CD4-positive, alpha-beta T cell (primary cell): ENCODE measurements around the gene ACAD10. TPM values are rescaled to one million over a fixed set of nuclear protein-coding genes. Genes with fewer than 3 reads are reported as not detected.

Experiments
- ATAC-seq: fragments of 200-7000 bp; cut with Tn5 transposase; one replicate; pipeline ENCODE4 v1.10.0; 2022; ENCODE audit warnings: mild to moderate bottlenecking; ENCODE audit not compliant: poor library complexity
- CTCF ChIA-PET: fragments of 350-600 bp; sonication (Branson Sonifier 250); formaldehyde crosslinking; loops from one replicate; lab custom pipeline; 2021; ENCODE audit warnings: antibody characterized with exemption, inconsistent platforms; lab: Charles Lee
- POLR2A ChIA-PET: fragments of 350-600 bp; sonication (Branson Sonifier 250); formaldehyde crosslinking; loops from one replicate; lab custom pipeline; 2021; ENCODE audit warnings: antibody characterized with exemption, inconsistent platforms; lab: Charles Lee
- DNase-seq, 14 experiments: peaks; one replicate each; pipeline ENCODE4 v3.0.0-alpha.2; 2013 to 2020; ENCODE audit warnings: mixed read lengths in 2 of 14
- H3K27ac ChIP-seq, 2 donors: one replicate each; pipeline versions ENCODE4 v1.5.1 to v1.7.0; 2013; ENCODE audit warnings: low read length in 2 of 2, low read depth in 1 of 2, mild to moderate bottlenecking in 1 of 2
- H3K27me3 ChIP-seq, 2 experiments: 1 replicate in 1 of 2; 2 replicates in 1 of 2; pipeline versions ENCODE4 v1.6.1 to v1.7.0; 2013; ENCODE audit warnings: low read length in 2 of 2, control low read depth in 1 of 2, mild to moderate bottlenecking in 1 of 2, moderate library complexity in 1 of 2; ENCODE audit not compliant: insufficient read depth in 2 of 2, control insufficient read depth in 1 of 2
- H3K36me3 ChIP-seq: one replicate; pipeline ENCODE4 v1.6.1; 2013; ENCODE audit warnings: low read length, control low read depth; ENCODE audit not compliant: insufficient read depth
- H3K4me1 ChIP-seq: one replicate; pipeline ENCODE4 v1.6.1; 2013; ENCODE audit warnings: low read length, control low read depth; ENCODE audit not compliant: insufficient read depth
- H3K4me3 ChIP-seq: one replicate; pipeline ENCODE4 v1.5.1; 2013; ENCODE audit warnings: mild to moderate bottlenecking, low read length, moderate library complexity
- H3K9me3 ChIP-seq, 2 experiments: 1 replicate in 1 of 2; 2 replicates in 1 of 2; pipeline versions ENCODE4 v1.6.1 to v1.7.0; 2013; ENCODE audit warnings: low read length in 2 of 2, mild to moderate bottlenecking in 2 of 2, control low read depth in 1 of 2, moderate library complexity in 1 of 2; ENCODE audit not compliant: control insufficient read depth in 1 of 2, insufficient read depth in 1 of 2
- H3K27ac Mint-ChIP-seq: one replicate; pipeline ENCODE4 v1.8.0; 2020; ENCODE audit warnings: mixed read lengths
- H3K27me3 Mint-ChIP-seq: one replicate; pipeline ENCODE4 v1.8.0; 2021; ENCODE audit warnings: mixed read lengths
- H3K36me3 Mint-ChIP-seq: one replicate; pipeline ENCODE4 v1.8.0; 2021; ENCODE audit warnings: low read depth, mixed read lengths
- H3K4me1 Mint-ChIP-seq: one replicate; pipeline ENCODE4 v1.8.0; 2021; ENCODE audit warnings: low read depth, mixed read lengths
- H3K4me3 Mint-ChIP-seq: one replicate; pipeline ENCODE4 v1.8.0; 2020; ENCODE audit warnings: mild to moderate bottlenecking, mixed read lengths
- H3K9me3 Mint-ChIP-seq: one replicate; pipeline ENCODE4 v1.8.0; 2020; ENCODE audit warnings: mixed read lengths
- CTCF ChIP-seq: fragments of 200-600 bp; IDR thresholded peaks from one replicate; pipeline ENCODE4 v1.8.0; 2022; ENCODE audit warnings: antibody characterized with exemption, mild to moderate bottlenecking
- intact Hi-C, 2 experiments: fragments of 100-400 bp; cut with DNase I in 1 of 2; cut with micrococcal nuclease in 1 of 2; formaldehyde crosslinking; loops; one replicate each; pipeline versions ENCODE4 v1.15.1 to v1.9.0; 2023 to 2025; cut with DNase I, micrococcal nuclease
- total RNA-seq, 174 experiments: library from RNA in 2 of 174; stranded (reverse) in 2 of 174; gene quantifications; one replicate each; pipeline ENCODE4 v1.2.3 and lab custom pipeline; 2021 to 2026

ACAD10 gene
- total RNA-seq, 2 experiments from 2014 or later, result 15.8 to 17.4 TPM

- Histone ChIP-seq H3K9me3 (no peaks in the 10 kb centered on the region), H3K27ac (no peak overlapping the region), H3K27me3 (no peaks in the 10 kb centered on the region), H3K4me1 (peaks cover 8% of the 10 kb centered on the region), H3K36me3 (peaks cover 25% of the 10 kb centered on the region), H3K4me3 (no peak overlapping the region)
- no peaks in the 10 kb centered on the region for H3K9me3 Mint-ChIP-seq
- peaks cover 38% of the 10 kb centered on the region for H3K36me3 Mint-ChIP-seq
- no peak for ATAC-seq
- no peaks in the 10 kb centered on the region for H3K27me3 Mint-ChIP-seq
- CTCF ChIA-PET, result no interaction called here
- no peak for DNase-seq
- POLR2A ChIA-PET, result no interaction called here
- H3K4me1 Mint-ChIP-seq, result peaks cover 6% of the 10 kb centered on the region
- H3K4me3 Mint-ChIP-seq, result no peak overlapping the region
- intact Hi-C loops, result loop anchor here in 1 of 2 experiments (2.0 kb wide), 1 partner anchor 58 kb away; no protein-coding TSS in a partner anchor
- H3K27ac Mint-ChIP-seq, result no peak overlapping the region
- TF ChIP-seq CTCF, result no peak
Observed at GRCh38 chr12:111754671-111755070, 68.8 kb downstream of the ACAD10 start.

DNA sequence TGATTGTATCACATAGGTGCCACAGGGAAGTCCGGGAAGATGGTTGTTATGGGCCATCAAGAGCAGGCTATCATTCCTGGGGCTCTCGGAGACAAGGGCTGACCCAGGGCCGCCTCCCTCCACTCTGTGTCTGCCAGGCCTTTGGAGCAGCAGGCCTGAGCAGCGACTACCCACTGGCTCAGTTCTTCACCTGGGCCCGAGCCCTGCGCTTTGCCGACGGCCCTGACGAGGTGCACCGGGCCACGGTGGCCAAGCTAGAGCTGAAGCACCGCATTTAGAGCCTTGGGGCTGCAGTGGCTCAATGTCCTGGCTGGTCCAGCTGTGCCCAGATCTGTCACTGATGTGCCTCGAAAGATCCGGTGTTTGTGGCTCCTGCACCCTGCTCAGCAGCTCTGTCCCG lies 70.3 kb downstream of the ACAD10 start:
- Mint-ChIP-seq H3K4me1 (peaks cover 6% of the 10 kb centered on the region), H3K27ac (no peak overlapping the region), H3K36me3 (peaks cover 25% of the 10 kb centered on the region), H3K9me3 (no peaks in the 10 kb centered on the region), H3K4me3 (no peak overlapping the region), H3K27me3 (peaks cover 3% of the 10 kb centered on the region)
- intact Hi-C loops, result no loop called here
- ATAC-seq (no peak), DNase-seq (no peak)
- H3K27ac ChIP-seq, result no peak overlapping the region
- H3K4me3 ChIP-seq, result no peak overlapping the region
- H3K4me1 ChIP-seq, result peaks cover 8% of the 10 kb centered on the region
- no peaks in the 10 kb centered on the region for H3K9me3 ChIP-seq
- H3K36me3 ChIP-seq, result peaks cover 19% of the 10 kb centered on the region
- CTCF ChIA-PET, result no interaction called here
- POLR2A ChIA-PET, result no interaction called here
- TF ChIP-seq CTCF, result no peak
- no peaks in the 10 kb centered on the region for H3K27me3 ChIP-seq

GRCh38 chr12:111756681-111757080 lies 70.8 kb downstream of the ACAD10 start:
- CTCF ChIA-PET, result no interaction called here
- no peak overlapping the region for H3K27ac ChIP-seq
- H3K9me3 Mint-ChIP-seq, result no peaks in the 10 kb centered on the region

More at GRCh38 chr12:111756681-111757080, 70.8 kb downstream of the ACAD10 start:
- peaks cover 4% of the 10 kb centered on the region for H3K27me3 Mint-ChIP-seq
- no peaks in the 10 kb centered on the region for H3K9me3 ChIP-seq
- H3K4me1 Mint-ChIP-seq, result peaks cover 6% of the 10 kb centered on the region
- H3K27ac Mint-ChIP-seq, result no peak overlapping the region
- no peak for TF ChIP-seq CTCF
- H3K36me3 ChIP-seq, result peaks cover 19% of the 10 kb centered on the region
- POLR2A ChIA-PET, result no interaction called here
- no peaks in the 10 kb centered on the region for H3K27me3 ChIP-seq
- peaks cover 8% of the 10 kb centered on the region for H3K4me1 ChIP-seq
- H3K36me3 Mint-ChIP-seq, result peaks cover 23% of the 10 kb centered on the region
- no peak overlapping the region for H3K4me3 Mint-ChIP-seq
- H3K4me3 ChIP-seq, result no peak overlapping the region
- intact Hi-C loops, result no loop called here
- ATAC-seq (no peak), DNase-seq (no peak)
